GM12801 (cell line): ENCODE measurements around the gene PHF21A.

ENCODE experiments used
- CTCF ChIP-seq: IDR thresholded peaks from one replicate; pipeline ENCODE4 v1.5.1; 2011; ENCODE audit warnings: control low read depth; ENCODE audit not compliant: insufficient read length; ENCODE audit errors: extremely low read depth

The PHF21A gene

GRCh38 chr11:45932217-45932616, 189.0 kb downstream of the PHF21A start:
- no peak for TF ChIP-seq CTCF

GRCh38 chr11:45931739-45932138, 189.5 kb downstream of the PHF21A start:
- TF ChIP-seq CTCF: no peak

- no peak for TF ChIP-seq CTCF
These were observed 190.2 kb downstream of the PHF21A start for GRCh38 chr11:45930951-45931570.

GRCh38 chr11:45930031-45930794, 191.0 kb downstream of the PHF21A start:
- TF ChIP-seq CTCF: no peak

- no peak for TF ChIP-seq CTCF
These were observed 191.7 kb downstream of the PHF21A start for GRCh38 chr11:45929486-45930030.

- TF ChIP-seq CTCF: no peak
These were observed 192.6 kb downstream of the PHF21A start for GRCh38 chr11:45928535-45929215.

- no peak for TF ChIP-seq CTCF
These were observed 193.4 kb downstream of the PHF21A start for GRCh38 chr11:45927684-45928413.
